K562 (cell line): ENCODE data around the gene SH3GLB2. TPM values are rescaled to one million over a fixed set of nuclear protein-coding genes. Genes with fewer than 3 reads are reported as not detected.

Experiments used
- ATAC-seq: fragments of 200-7000 bp; cut with Tn5 transposase; 3 replicates; pipeline ENCODE4 v1.9.1; 2020; ENCODE audit warnings: moderate library complexity
- BruUV-seq: library from RNA; stranded (reverse); fragments of 400-500 nt; replicated peaks from 2 replicates; lab custom pipeline; 2021; lab: Mats Ljungman, UMichigan
- CTCF ChIA-PET: fragments of 300-600 bp; formaldehyde crosslinking; extraction: SDS; loops from one replicate; lab custom pipeline; 2021; ENCODE audit warnings: low intra/inter-chr PET ratio; lab: Yijun Ruan, JAX
- POLR2A ChIA-PET: fragments of 300-600, 350-650 bp; sonication (Branson Sonifier 250); formaldehyde crosslinking; extraction: SDS; loops from one replicate; lab custom pipeline; 2021; ENCODE audit warnings: antibody characterized with exemption, inconsistent platforms; lab: Yijun Ruan, JAX
- DNase-seq, 4 experiments: peaks; one replicate each; pipeline versions ENCODE4 v3.0.0 to v3.0.0-alpha.2; 2011 to 2018; ENCODE audit warnings: low spot score in 3 of 4, mixed read lengths in 3 of 4; ENCODE audit errors: extremely low read depth in 1 of 4
- FAIRE-seq: peaks from 2 replicates; lab custom pipeline; 2011; peaks lifted over from hg19 to GRCh38; lab: Jason Lieb, UNC
- H2AFZ ChIP-seq: 2 replicates; pipeline ENCODE4 v1.6.0; 2011; ENCODE audit warnings: low read depth, low read length, control low read depth, inconsistent platforms
- H3K27ac ChIP-seq: fragments of 200-600 bp; 3 replicates; pipeline ENCODE4 v1.8.0; 2011; ENCODE audit warnings: low read depth, mild to moderate bottlenecking, control low read depth, inconsistent platforms, low read length, moderate library complexity, mixed read lengths; ENCODE audit errors: extremely low read depth
- H3K27me3 ChIP-seq, 2 experiments: fragments of 300-600 bp in 1 of 2; 2 replicates in 1 of 2; 3 replicates in 1 of 2; pipeline versions ENCODE4 v1.6.0 to v1.8.0; 2011; ENCODE audit warnings: inconsistent platforms in 2 of 2, low read length in 2 of 2, mild to moderate bottlenecking in 1 of 2, mixed read lengths in 1 of 2, moderate library complexity in 1 of 2; ENCODE audit not compliant: control insufficient read depth in 2 of 2, insufficient read depth in 2 of 2
- H3K36me3 ChIP-seq: fragments of 300-600 bp; 3 replicates; pipeline ENCODE4 v1.8.0; 2011; ENCODE audit warnings: mild to moderate bottlenecking, low read length, inconsistent platforms; ENCODE audit not compliant: control insufficient read depth, insufficient read depth
- H3K4me1 ChIP-seq, 2 experiments: fragments of 200-600 bp in 1 of 2; replicated peaks in 1 of 2; 2 replicates in 1 of 2; 3 replicates in 1 of 2; pipeline versions ENCODE4 v1.5.1 to v1.8.0; 2011; ENCODE audit warnings: inconsistent platforms in 2 of 2, low read length in 2 of 2, mild to moderate bottlenecking in 1 of 2, mixed read lengths in 1 of 2, moderate library complexity in 1 of 2; ENCODE audit not compliant: control insufficient read depth in 2 of 2, insufficient read depth in 2 of 2
- H3K4me2 ChIP-seq: 2 replicates; pipeline ENCODE4 v1.6.1; 2011; ENCODE audit warnings: low read length, control low read depth, inconsistent platforms, mixed read lengths; ENCODE audit not compliant: insufficient read depth
- H3K4me3 ChIP-seq: fragments of 200-600 bp; sonication (generic), shearing (Covaris generic); 2 replicates; pipeline ENCODE4 v1.5.1; 2016; ENCODE audit warnings: control low read depth, inconsistent platforms
- H3K79me2 ChIP-seq: fragments of 200-600 bp; 3 replicates; pipeline ENCODE4 v1.8.0; 2011; ENCODE audit warnings: low read length, inconsistent platforms; ENCODE audit not compliant: control insufficient read depth, insufficient read depth
- H3K9ac ChIP-seq, 2 experiments: 2 replicates each; pipeline versions ENCODE4 v1.6.0 to v1.6.1; 2011; ENCODE audit warnings: low read depth in 2 of 2, low read length in 2 of 2, control low read depth in 1 of 2, inconsistent platforms in 1 of 2, mild to moderate bottlenecking in 1 of 2, mixed read lengths in 1 of 2; ENCODE audit not compliant: insufficient read depth in 1 of 2
- H3K9me1 ChIP-seq: one replicate; pipeline ENCODE4 v1.6.0; 2011; ENCODE audit warnings: inconsistent platforms, mild to moderate bottlenecking, low read length, moderate library complexity; ENCODE audit not compliant: control insufficient read depth, insufficient read depth
- H3K9me3 ChIP-seq: replicated peaks from 2 replicates; pipeline ENCODE4 v1.5.1; 2011; ENCODE audit warnings: low read depth, low read length, inconsistent platforms; ENCODE audit not compliant: control insufficient read depth, insufficient read depth
- H4K20me1 ChIP-seq: replicated peaks from 2 replicates; pipeline ENCODE4 v1.6.1; 2011; ENCODE audit warnings: low read length, inconsistent platforms, mixed read lengths; ENCODE audit not compliant: control insufficient read depth, insufficient read depth
- ARID1B ChIP-seq: fragments of 450-650 bp; IDR thresholded peaks from 2 replicates; pipeline ENCODE4 v1.6.1; 2016; ENCODE audit warnings: antibody characterized with exemption, mild to moderate bottlenecking, inconsistent platforms
- CC2D1A ChIP-seq: fragments of 450-650 bp; IDR thresholded peaks from 2 replicates; pipeline ENCODE4 v1.6.1; 2017; ENCODE audit warnings: mild to moderate bottlenecking
- CHD2 ChIP-seq: IDR thresholded peaks from 2 replicates; pipeline ENCODE4 v1.6.1; 2011; ENCODE audit warnings: low read depth, low read length
- E2F1 ChIP-seq: sonication (generic); formaldehyde crosslinking; IDR thresholded peaks from 2 replicates; pipeline ENCODE4 v1.8.1; 2023; ENCODE audit warnings: mild to moderate bottlenecking, missing genetic modification reagents, moderate library complexity
- EGR1 ChIP-seq: fragments of 450-650 bp; conservative IDR thresholded peaks from 2 replicates; pipeline ENCODE4 v1.6.1; 2017; ENCODE audit warnings: mild to moderate bottlenecking
- GATAD2B ChIP-seq: fragments of 450-650 bp; IDR thresholded peaks from 2 replicates; pipeline ENCODE4 v1.6.1; 2017; ENCODE audit warnings: mild to moderate bottlenecking, borderline replicate concordance
- NEUROD1 ChIP-seq: fragments of 150-350 bp; IDR thresholded peaks from 2 replicates; pipeline ENCODE4 v1.6.1; 2014; ENCODE audit warnings: borderline replicate concordance, low read length, low read depth; ENCODE audit not compliant: partially characterized antibody
- PKNOX1 ChIP-seq: fragments of 450-650 bp; IDR thresholded peaks from 2 replicates; pipeline ENCODE4 v1.6.1; 2016
- RB1 ChIP-seq: fragments of 450-650 bp; IDR thresholded peaks from 2 replicates; pipeline ENCODE4 v1.6.1; 2017; ENCODE audit warnings: low read depth, mild to moderate bottlenecking
- SAFB2 ChIP-seq: fragments of 200-400 bp; formaldehyde crosslinking; IDR thresholded peaks from 2 replicates; pipeline ENCODE4 v1.6.1; 2018; ENCODE audit warnings: borderline replicate concordance, low read length, low read depth, moderate library complexity; ENCODE audit not compliant: severe bottlenecking
- SMAD1 ChIP-seq: fragments of 150-350 bp; IDR thresholded peaks from 2 replicates; pipeline ENCODE4 v1.6.1; 2014; ENCODE audit warnings: low read length, low read depth; ENCODE audit not compliant: partially characterized antibody
- ZNF696 ChIP-seq: fragments of 250-450 bp; sonication (Bioruptor Pico); conservative IDR thresholded peaks from 2 replicates; pipeline ENCODE4 v1.4.0; 2020; ENCODE audit warnings: mild to moderate bottlenecking, moderate library complexity
- ZSCAN29 ChIP-seq: fragments of 450-650 bp; IDR thresholded peaks from 2 replicates; pipeline ENCODE4 v1.6.1; 2017
- ZSCAN32 ChIP-seq: fragments of 450-650 bp; formaldehyde crosslinking; IDR thresholded peaks from 2 replicates; pipeline ENCODE4 v1.4.0; 2020; ENCODE audit warnings: mild to moderate bottlenecking, moderate library complexity
- WGBS: fragments of 100-300 bp; shearing (Covaris generic); methylation state at CpG from one replicate; pipeline ENCODE4 v1.1.6; 2016; ENCODE audit warnings: low coverage, mixed read lengths; ENCODE audit not compliant: insufficient coverage; ENCODE audit errors: missing lambda C conversion rate; 5-methylcytosine and 5-hydroxymethylcytosine counted together
- in situ Hi-C: fragments of 300-500 bp; cut with MboI; formaldehyde crosslinking; loops from 4 replicates; pipeline ENCODE4 v1.15.0; 2018; ENCODE audit warnings: inconsistent platforms, mixed read lengths
- intact Hi-C: fragments of 100-400 bp; cut with micrococcal nuclease; formaldehyde crosslinking; loops from 2 replicates; pipeline ENCODE4 v1.14.2; 2022
- polyA plus RNA-seq, 8 experiments: library from polyadenylated mRNA; depleted of rRNA in 4 of 8; stranded (reverse) in 5 of 8; unstranded in 3 of 8; fragments of >200 nt; fragmentation: Nextera tagmentation in 2 of 8; fragmentation: Illumina TruSeq in 1 of 8; extraction: Ambion mirVana in 2 of 8; extraction: Trizol in 1 of 8; gene quantifications; 2 replicates each; pipeline versions ENCODE4 v1.2.1 to v1.2.3, GENCODE V29; 2011 to 2014; ENCODE audit warnings: inconsistent platforms in 1 of 8, missing spikeins in 1 of 8
- total RNA-seq, 7 experiments: library from RNA; depleted of rRNA in 6 of 7; stranded (reverse); fragments of >200 nt in 6 of 7; fragmentation: Illumina TruSeq in 2 of 7; extraction: Trizol in 2 of 7; gene quantifications; 2 replicates each; pipeline versions ENCODE4 v1.2.1 to v1.2.3, GENCODE V29; 2011 to 2021; ENCODE audit warnings: low replicate concordance in 1 of 7
- TF ChIP-seq, protein P1 (sequence below): fragments of 250-450 bp; sonication (Bioruptor Pico); IDR thresholded peaks from 2 replicates; pipeline ENCODE4 v1.9.0; 2021; ENCODE audit warnings: mild to moderate bottlenecking

The SH3GLB2 gene
- total and polyA plus RNA-seq, 9 of the 15 experiments (the other 6 are each of a cell fraction or from before 2014, with no cell fraction given): 0.20 to 118 (median 58.8) TPM

DNA sequence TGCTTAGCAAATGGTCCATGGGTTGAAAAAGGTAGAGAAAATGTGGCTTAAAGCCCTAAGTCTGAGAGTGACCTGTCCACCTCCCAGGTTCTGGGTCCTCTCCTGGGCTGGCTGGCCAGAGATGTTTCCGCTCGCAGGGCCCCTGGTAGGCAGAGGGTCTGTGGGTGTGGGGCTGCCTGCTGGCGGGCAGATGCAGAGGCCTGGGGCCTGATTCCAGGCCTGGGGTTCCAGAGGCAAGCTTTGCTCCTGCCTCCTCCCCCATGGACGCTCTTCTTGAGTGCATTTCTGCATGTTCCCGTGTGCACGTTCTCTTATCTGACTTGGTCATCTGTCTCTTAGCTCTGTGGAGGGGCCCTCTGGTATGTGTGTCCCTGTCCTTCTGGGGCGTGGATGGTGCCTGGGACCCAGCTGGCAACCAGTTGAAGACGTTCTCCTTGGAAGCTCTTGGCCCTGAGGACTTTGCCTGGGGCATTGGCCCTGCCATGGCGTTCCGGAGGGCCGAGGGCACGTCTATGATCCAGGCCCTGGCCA is 12.0 kb upstream of the SH3GLB2 start (continued):
- TF ChIP-seq ARID1B: peak; percentile 79

- DNase-seq (peak in 3 of 4 experiments; percentile 17 to 48 (median 40)), FAIRE-seq (no peak), ATAC-seq (peak; percentile 3; the same call in 2 of the 3 replicates)
- peaks cover 49% of the 10 kb centered on the region for H3K79me2 ChIP-seq
- H3K27me3 ChIP-seq: no peaks in the 10 kb centered on the region
- H3K9ac ChIP-seq: peak overlapping the region; percentile 67 to 94
- H4K20me1 ChIP-seq: no peaks in the 10 kb centered on the region; the same call in 1 of the 2 replicates
- CTCF ChIA-PET: no interaction called here
- H3K4me3 ChIP-seq: peak overlapping the region; percentile 73
- no TSS peak for BruUV-seq
- H2AFZ ChIP-seq: no peak overlapping the region
- POLR2A ChIA-PET: interaction anchor here (0.6 to 1.6 kb wide), 3 partner anchors 15 to 54 kb away, joined by 4 to 9 read pairs (median 5); no protein-coding TSS in a partner anchor
- H3K4me1 ChIP-seq: peaks cover 35 to 58% of the 10 kb centered on the region in 2 experiments
- peak overlapping the region; percentile 26 for H3K27ac ChIP-seq
- in situ Hi-C loops: no loop called here
- peaks cover 4% of the 10 kb centered on the region for H3K9me1 ChIP-seq
- no peaks in the 10 kb centered on the region for H3K9me3 ChIP-seq
- intact Hi-C loops: loop anchor here (5.0 kb wide), 1 partner anchor 44 kb away; the partner anchor contains the start of gene DOLPP1
- WGBS: 49% methylated on average over 7 of the region's 8 CpGs
- peaks cover 36% of the 10 kb centered on the region; the same call in 2 of the 3 replicates for H3K36me3 ChIP-seq
- H3K4me2 ChIP-seq: peak overlapping the region; percentile 98
- no peak for TF ChIP-seq RB1
- no peak for TF ChIP-seq NEUROD1
- 0 out of 2 replicates have a peak, but pooled peaks have one; percentile 16 for TF ChIP-seq E2F1 (CRISPR knock-in tag)
- TF ChIP-seq SMAD1: no peak
- no peak for TF ChIP-seq ZSCAN29
- TF ChIP-seq PKNOX1: peak; percentile 80
- no peak for TF ChIP-seq GATAD2B
- no peak for TF ChIP-seq CC2D1A
- no peak for TF ChIP-seq CHD2
- no peak for TF ChIP-seq ZSCAN32 (CRISPR knock-in tag)
- no peak for TF ChIP-seq SAFB2
- TF ChIP-seq ZNF696 (CRISPR knock-in tag): no peak
- TF ChIP-seq EGR1: peak; percentile 52
- TF ChIP-seq, protein P1, sequence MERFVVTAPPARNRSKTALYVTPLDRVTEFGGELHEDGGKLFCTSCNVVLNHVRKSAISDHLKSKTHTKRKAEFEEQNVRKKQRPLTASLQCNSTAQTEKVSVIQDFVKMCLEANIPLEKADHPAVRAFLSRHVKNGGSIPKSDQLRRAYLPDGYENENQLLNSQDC: no peak
These were observed 10.2 kb upstream of the SH3GLB2 start for GRCh38 chr9:129038109-129038852.
